DOHH2 (cell line): Measurements from ENCODE around the gene KRTAP5-3.

ENCODE experiments used
- H3F3A ChIP-seq: fragments of 200-600 bp; sonication (generic), shearing (Covaris generic); 2 replicates; pipeline ENCODE4 v1.6.0; 2016; ENCODE audit warnings: antibody characterized with exemption, mild to moderate bottlenecking; ENCODE audit not compliant: control insufficient read depth, insufficient read depth
- H3K27ac ChIP-seq: fragments of 200-600 bp; sonication (generic); 2 replicates; pipeline ENCODE4 v1.5.1; 2014; ENCODE audit warnings: low read depth, mild to moderate bottlenecking, low read length, moderate library complexity
- H3K27me3 ChIP-seq: fragments of 200-600 bp; sonication (generic); 2 replicates; pipeline ENCODE4 v1.6.1; 2014; ENCODE audit warnings: mild to moderate bottlenecking, low read length, mixed read lengths; ENCODE audit not compliant: control insufficient read depth
- H3K36me3 ChIP-seq: fragments of 200-600 bp; sonication (generic); 2 replicates; pipeline ENCODE4 v1.6.1; 2014; ENCODE audit warnings: mild to moderate bottlenecking, low read length, moderate library complexity, mixed read lengths; ENCODE audit not compliant: control insufficient read depth
- H3K4me1 ChIP-seq: fragments of 200-600 bp; sonication (generic); 2 replicates; pipeline ENCODE4 v1.6.1; 2014; ENCODE audit warnings: mild to moderate bottlenecking, low read length, mixed read lengths; ENCODE audit not compliant: control insufficient read depth
- H3K4me2 ChIP-seq: fragments of 200-600 bp; sonication (generic); 2 replicates; pipeline ENCODE4 v1.6.0; 2014; ENCODE audit warnings: mild to moderate bottlenecking, low read length, moderate library complexity
- H3K4me3 ChIP-seq: fragments of 200-600 bp; sonication (generic); 2 replicates; pipeline ENCODE4 v1.5.1; 2014; ENCODE audit warnings: mild to moderate bottlenecking, low read length, mixed read lengths
- H3K79me2 ChIP-seq: fragments of 200-600 bp; sonication (generic); 2 replicates; pipeline ENCODE4 v1.6.1; 2014; ENCODE audit warnings: mild to moderate bottlenecking, low read length, mixed read lengths; ENCODE audit not compliant: control insufficient read depth
- H3K9me2 ChIP-seq: fragments of 200-600 bp; sonication (generic); replicated peaks from 2 replicates; pipeline ENCODE4 v1.6.1; 2014; ENCODE audit warnings: mild to moderate bottlenecking, low read length, mixed read lengths; ENCODE audit not compliant: control insufficient read depth
- H3K9me3 ChIP-seq: fragments of 200-600 bp; sonication (generic); 2 replicates; pipeline ENCODE4 v1.6.1; 2014; ENCODE audit warnings: antibody characterized with exemption, low read length, mixed read lengths; ENCODE audit not compliant: control insufficient read depth, insufficient read depth
- H4K20me1 ChIP-seq: fragments of 200-600 bp; sonication (generic); 2 replicates; pipeline ENCODE4 v1.6.0; 2014; ENCODE audit warnings: low read depth, mild to moderate bottlenecking, antibody characterized with exemption, low read length, moderate library complexity; ENCODE audit not compliant: control insufficient read depth, insufficient read depth
- CTCF ChIP-seq: fragments of 200-600 bp; sonication (generic); IDR thresholded peaks from one replicate; pipeline ENCODE4 v1.5.1; 2014; ENCODE audit warnings: antibody characterized with exemption, mild to moderate bottlenecking, low read depth, low read length; ENCODE audit not compliant: poor library complexity, severe bottlenecking
- EZH2phosphoT487 ChIP-seq: fragments of 200-600 bp; sonication (generic); IDR thresholded peaks from 2 replicates; pipeline ENCODE4 v1.6.1; 2017; ENCODE audit warnings: borderline replicate concordance, mild to moderate bottlenecking, antibody characterized with exemption, low read length, moderate library complexity, mixed read lengths

Gene KRTAP5-3

GRCh38 chr11:1608363-1608762, at the start of gene KRTAP5-3:
TSS of gene KRTAP5-3 (minus strand) at chr11:1608463. CDS start at chr11:1608385, 78 bp downstream.
- H3F3A ChIP-seq = no peaks in the 10 kb centered on the region
- no peaks in the 10 kb centered on the region for H4K20me1 ChIP-seq
- H3K9me2 ChIP-seq = no peaks in the 10 kb centered on the region
- no peaks in the 10 kb centered on the region for H3K27me3 ChIP-seq
- H3K36me3 ChIP-seq = no peaks in the 10 kb centered on the region
- H3K9me3 ChIP-seq = no peaks in the 10 kb centered on the region
- H3K79me2 ChIP-seq = no peaks in the 10 kb centered on the region
- no peak within 1 kb of the TSS for H3K27ac ChIP-seq
- no peak within 1 kb of the TSS for H3K4me3 ChIP-seq
- no peaks in the 10 kb centered on the region for H3K4me1 ChIP-seq
- H3K4me2 ChIP-seq = no peak within 1 kb of the TSS
- TF ChIP-seq CTCF = no peak
- TF ChIP-seq EZH2phosphoT487 = no peak

GRCh38 chr11:1656670-1657069, 48.4 kb upstream of the KRTAP5-3 start:
- H3K4me3 ChIP-seq = no peak overlapping the region
- H3K27me3 ChIP-seq = peaks cover 12% of the 10 kb centered on the region; the same call in 1 of the 2 replicates
- no peaks in the 10 kb centered on the region for H4K20me1 ChIP-seq
- H3F3A ChIP-seq = no peaks in the 10 kb centered on the region
- H3K4me2 ChIP-seq = no peak overlapping the region
- no peaks in the 10 kb centered on the region for H3K36me3 ChIP-seq
- no peak for TF ChIP-seq CTCF
- no peak for TF ChIP-seq EZH2phosphoT487
- H3K9me2 ChIP-seq = no peaks in the 10 kb centered on the region
- H3K79me2 ChIP-seq = no peaks in the 10 kb centered on the region
- H3K4me1 ChIP-seq = no peaks in the 10 kb centered on the region
- no peak overlapping the region for H3K27ac ChIP-seq
- no peaks in the 10 kb centered on the region for H3K9me3 ChIP-seq

- Histone ChIP-seq H3K36me3 (no peaks in the 10 kb centered on the region), H3K4me1 (no peaks in the 10 kb centered on the region), H3K27ac (no peak overlapping the region), H3K27me3 (peaks cover 12% of the 10 kb centered on the region; the same call in 1 of the 2 replicates), H3K4me2 (no peak overlapping the region), H3K4me3 (no peak overlapping the region), H3K79me2 (no peaks in the 10 kb centered on the region), H3K9me2 (no peaks in the 10 kb centered on the region), H3F3A (no peaks in the 10 kb centered on the region), H3K9me3 (no peaks in the 10 kb centered on the region), H4K20me1 (no peaks in the 10 kb centered on the region)
- TF ChIP-seq CTCF (no peak), EZH2phosphoT487 (no peak)
Observed at GRCh38 chr11:1656061-1656441, 47.8 kb upstream of the KRTAP5-3 start.
